HG03139 (cell line): ENCODE data around the gene CEP112.
"Not testable (repeated sequence)": the region's sequence is repeated elsewhere in the genome, so short reads cannot be mapped to it uniquely, and the experiment has no call there.

Source experiments
- ATAC-seq: cut with Tn5 transposase; IDR thresholded peaks from one replicate; pipeline ENCODE4 v1.9.1; 2021; ENCODE audit not compliant: unreplicated experiment

CEP112 gene

DNA sequence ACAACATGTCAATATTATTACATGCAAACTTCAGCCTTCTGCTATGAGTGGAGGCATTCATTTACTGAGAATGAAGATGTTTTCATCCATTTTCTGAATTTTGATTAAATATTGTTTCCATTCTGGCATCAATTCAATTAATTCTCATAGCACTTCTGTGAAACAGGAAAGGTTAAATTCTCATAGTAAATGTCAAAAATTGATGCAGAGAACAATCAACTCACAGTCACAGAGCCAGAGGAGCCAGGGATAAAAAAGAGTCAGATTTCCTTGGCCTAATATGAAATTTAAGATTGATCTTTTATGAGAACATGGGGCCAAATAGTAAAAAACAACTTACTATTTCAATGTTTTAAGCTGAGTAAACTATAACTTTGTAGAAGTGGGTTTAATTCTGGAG lies 446.7 kb downstream of the CEP112 start:
- ATAC-seq, result no peak

DNA sequence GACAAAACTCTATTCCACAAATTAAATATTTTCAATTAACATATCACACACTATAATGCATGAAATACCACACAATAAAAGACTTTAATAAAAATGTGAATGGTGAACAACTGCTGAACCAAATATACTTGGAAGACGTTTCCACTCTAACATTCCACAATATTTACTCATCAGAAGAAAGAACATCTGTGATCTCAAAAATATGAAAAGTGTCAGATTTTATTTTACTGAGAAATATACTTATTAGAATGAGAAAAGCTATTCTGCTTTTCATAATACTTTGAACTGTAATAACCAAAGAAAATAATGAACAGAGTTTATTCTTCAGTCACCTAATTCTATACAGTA lies 448.7 kb downstream of the CEP112 start:
- no peak for ATAC-seq

DNA sequence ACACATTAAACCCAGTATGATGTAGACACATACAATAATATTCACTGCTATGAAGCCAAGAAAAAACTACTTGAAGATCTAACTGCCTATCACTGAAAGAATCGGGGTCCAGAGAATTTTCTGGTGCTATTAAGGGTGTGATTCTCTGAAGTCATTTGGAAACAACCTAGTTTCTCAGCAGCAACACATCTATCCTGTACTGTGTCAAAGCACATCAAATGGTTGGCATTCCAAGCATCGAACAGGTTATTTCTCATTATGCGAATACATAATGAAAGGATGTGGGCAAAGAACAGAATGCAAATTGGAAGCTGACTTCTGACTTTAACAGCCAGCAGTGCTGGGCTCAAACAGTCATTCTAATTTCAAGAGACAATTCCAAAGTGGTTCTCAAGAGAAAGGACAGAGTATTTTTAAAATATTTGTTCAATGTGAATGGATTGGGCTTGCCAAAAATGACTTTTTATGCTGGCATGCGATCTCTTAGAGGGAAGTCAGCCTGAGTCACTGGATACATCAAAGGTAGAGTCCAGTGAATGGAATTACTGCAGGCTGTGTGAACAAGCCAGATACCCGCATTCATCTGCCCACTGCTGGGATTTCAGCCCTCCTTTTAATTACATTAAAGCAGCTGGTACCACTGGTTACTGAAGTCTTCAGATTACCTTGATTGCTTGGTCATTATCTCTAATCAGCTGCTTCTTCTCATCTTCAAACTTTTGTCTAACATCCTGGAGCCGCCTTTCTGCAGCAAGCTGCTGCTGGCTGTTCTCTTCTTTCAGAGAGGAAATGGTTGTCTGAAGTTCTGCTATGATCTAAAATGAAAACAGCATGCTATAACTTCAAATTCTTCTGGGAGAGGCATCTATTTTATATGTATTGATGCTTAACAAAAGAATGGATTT lies 449.3 kb downstream of the CEP112 start:
- ATAC-seq, result no peak

DNA sequence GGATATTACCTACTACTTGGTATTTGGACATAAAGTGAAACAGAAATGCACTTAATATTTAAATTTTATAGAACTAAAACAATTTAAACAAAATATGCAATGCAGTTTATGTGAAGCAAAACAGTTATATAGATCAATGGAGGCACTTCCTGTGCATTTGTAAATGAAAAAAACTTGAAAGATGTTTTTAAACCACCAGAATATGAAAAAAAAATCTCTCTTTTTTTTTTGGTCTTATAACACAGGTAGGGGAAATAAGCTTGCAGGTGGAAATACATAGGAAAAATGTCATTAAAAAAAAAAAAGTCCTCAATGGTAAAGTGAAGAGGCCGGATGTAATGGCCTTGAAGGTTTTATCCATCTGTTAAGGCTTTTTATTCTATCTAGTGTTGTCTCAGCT lies 450.2 kb downstream of the CEP112 start:
- no peak for ATAC-seq

- ATAC-seq, result no peak
Observed at GRCh38 chr17:65739034-65739433, 452.9 kb downstream of the CEP112 start.

DNA sequence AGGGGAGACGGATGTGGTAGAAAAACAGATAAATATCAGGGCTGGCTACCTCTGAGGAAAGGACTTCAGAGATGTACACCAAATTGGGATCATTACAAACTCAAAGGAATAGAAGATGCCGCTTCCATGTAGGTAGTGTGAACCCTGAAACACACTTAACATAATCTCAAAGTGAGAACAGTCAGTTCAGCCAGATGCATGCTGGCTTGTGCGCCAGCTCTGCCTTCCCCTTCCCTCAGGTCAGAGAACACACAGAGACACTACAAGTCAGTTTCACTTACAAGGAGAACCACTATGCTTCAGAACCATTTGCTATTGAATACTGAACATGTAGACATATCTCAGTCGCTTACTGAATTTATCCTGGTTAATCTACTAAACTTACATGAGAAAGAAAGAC lies 454.5 kb downstream of the CEP112 start:
- ATAC-seq, result no peak

GRCh38 chr17:65733314-65733713 lies 458.6 kb downstream of the CEP112 start:
- no peak for ATAC-seq

DNA sequence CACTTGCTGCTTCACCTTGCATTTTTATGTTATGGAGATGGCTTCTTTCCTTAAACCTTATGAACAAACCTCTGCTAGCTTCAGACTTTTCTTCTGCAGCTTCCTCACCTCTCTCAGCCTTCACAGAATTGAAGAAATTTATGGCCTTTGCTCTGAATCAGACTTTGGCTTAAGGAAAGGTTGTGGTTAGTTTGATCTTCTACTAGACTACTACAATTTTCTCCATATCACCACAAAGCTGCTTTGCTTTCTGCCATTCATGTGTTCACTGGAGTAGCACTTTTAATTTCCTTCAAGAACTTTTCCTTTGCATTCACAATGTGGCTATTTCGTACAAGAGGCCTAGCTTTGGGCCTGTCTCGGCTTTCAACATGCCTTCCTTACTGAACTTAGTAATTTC lies 459.3 kb downstream of the CEP112 start:
- not testable (repeated sequence) for ATAC-seq

GRCh38 chr17:65730711-65731169 lies 461.2 kb downstream of the CEP112 start:
- ATAC-seq, result no peak

- no peak for ATAC-seq
Observed at GRCh38 chr17:65729207-65729606, 462.7 kb downstream of the CEP112 start.

- no peak for ATAC-seq
Observed at GRCh38 chr17:65727832-65728231, 464.1 kb downstream of the CEP112 start.

GRCh38 chr17:65727246-65727645 lies 464.7 kb downstream of the CEP112 start:
- ATAC-seq, result no peak

- ATAC-seq, result no peak
Observed at GRCh38 chr17:65723431-65724151, 468.3 kb downstream of the CEP112 start.

GRCh38 chr17:65718601-65719000 lies 473.3 kb downstream of the CEP112 start:
- ATAC-seq, result no peak

DNA sequence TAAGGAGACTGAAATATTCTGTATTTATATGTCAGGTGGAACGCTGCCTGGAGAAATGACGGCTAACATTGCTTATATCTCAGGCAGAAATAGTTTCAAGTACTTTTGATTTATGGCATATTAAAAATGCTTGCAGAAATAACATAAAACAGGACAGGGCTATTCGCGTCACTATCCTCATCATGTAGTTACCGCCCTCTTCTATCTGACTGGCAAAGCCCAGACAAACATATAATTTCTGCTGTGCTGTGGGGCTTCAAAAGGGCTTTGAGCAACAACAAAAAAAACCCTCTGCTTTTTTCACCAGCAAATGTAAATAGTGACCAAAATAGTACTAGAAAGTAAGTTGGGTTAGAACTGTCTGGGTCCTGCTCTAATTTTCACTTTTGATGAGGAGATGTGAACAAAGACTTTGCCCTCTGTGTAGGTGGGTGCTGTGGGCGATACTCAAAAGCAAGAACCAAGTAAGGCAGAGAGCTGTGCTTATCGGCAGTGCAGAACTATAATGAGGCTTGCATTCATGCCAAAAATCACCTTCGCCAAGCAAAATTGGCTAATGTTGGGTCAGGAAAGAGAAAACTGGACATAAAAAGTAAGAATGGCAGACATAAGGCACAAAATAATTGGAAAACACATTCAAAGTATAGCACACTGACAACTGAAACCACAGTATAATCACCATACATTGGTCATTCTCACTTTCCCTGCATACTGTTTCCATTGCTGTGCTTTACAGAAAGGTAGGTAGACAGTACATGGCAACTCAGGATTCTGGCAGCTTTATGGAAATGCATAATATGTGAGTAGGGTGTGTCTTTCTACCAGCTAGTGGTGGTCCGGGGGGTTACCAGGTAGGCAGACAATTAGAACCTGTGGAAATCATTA lies 479.3 kb downstream of the CEP112 start:
- ATAC-seq, result no peak

DNA sequence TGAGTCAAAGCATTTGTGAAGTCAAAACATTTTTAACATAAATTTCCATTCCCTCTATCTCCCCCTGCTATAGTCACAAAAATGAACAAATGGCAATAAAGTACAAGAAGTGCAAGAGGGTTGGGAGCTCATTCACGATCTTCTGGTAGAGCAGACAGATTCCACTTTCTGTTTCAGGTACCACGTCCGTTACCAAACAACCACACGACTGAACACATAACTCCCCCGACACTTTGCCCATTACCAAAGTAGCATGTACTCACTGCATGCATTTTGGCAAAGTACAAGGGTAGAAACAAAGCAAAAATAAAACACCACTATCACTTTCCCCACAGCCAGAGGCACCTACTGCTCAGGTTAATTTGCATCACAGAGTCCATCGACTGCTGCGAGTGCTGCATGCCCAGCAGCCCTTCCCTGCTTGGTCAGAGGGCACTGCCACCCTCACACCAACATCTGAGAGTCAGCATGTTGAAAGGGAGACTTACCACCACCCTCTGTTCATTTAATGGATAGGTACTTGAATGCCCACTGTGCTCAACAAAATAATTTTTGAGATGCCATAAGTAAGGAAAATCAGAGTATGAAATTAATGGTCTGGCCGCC lies 480.2 kb downstream of the CEP112 start:
- ATAC-seq, result no peak

DNA sequence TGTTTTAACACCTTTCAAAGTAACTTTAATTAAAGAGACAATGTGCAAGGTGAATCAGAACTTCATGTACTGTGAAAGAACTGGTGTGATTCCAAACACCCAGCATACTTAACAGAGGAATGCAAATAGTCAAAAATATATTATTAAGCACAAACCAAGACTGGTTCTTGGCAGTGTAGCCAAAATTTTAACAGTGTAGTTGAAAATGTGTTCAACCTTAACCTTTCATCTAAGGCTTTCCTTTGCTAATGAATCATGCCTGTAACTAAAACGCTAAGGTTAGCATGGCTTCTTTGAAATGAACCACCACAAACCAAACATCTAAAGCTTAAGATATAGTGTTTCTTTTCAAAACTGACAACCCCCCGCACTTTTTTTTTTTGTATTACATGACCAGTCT lies 484.2 kb downstream of the CEP112 start:
- no peak for ATAC-seq

DNA sequence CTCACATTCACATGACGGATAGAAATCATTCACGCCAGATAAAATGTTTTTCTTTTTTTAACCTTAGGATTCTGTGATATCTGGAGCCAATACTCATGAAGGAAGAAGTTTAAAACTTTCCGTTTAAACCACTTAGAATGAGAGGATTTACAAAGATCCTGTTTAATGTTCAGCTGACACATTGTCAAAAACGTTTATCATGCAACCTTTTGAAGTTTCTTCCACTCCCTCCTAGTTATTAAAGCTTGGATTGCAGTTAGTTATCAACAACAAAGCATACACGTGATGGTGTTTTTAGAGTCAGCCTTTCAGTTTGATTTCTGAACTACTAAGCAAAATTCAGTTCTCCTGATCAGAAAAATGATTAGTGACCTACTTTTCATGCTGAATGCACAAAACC lies 487.2 kb downstream of the CEP112 start:
- ATAC-seq, result no peak

- ATAC-seq, result no peak
Observed at GRCh38 chr17:65703891-65704290, 488.0 kb downstream of the CEP112 start.

GRCh38 chr17:65699459-65699858 lies 492.5 kb downstream of the CEP112 start:
- no peak for ATAC-seq
